ENCODE results near the gene NFIB. TPM values are rescaled to one million over a fixed set of nuclear protein-coding genes. Genes with fewer than 3 reads are reported as not detected.

NFIB gene
- total RNA-seq, 1 experiment from 2014 or later: 14.3 TPM

DNA sequence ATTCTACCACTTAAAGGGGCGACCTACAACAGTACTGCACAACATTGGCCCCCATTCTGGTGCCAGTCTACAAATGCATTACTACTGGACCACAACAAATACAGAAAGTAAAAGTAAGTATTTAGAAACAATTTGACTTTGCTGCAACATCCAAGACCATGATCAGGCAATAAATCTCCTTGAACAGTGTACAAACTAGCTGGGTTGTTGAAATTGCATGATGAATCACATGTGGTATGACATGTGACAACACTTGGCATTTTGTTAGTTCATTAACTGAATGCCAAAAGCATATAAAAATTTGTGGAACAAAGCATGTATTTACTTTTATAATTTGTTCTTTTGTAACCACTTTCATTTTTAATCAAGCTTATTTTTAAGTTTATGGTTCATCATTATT, 270.5 kb downstream of the NFIB start:
- no peak overlapping the region for H2AK5ac ChIP-seq (ENCODE audit: insufficient read length, low read length)
- no peaks in the 10 kb centered on the region for H3K79me1 ChIP-seq (ENCODE audit: insufficient read depth, low read depth, low read length, poor library complexity, severe bottlenecking)
- no peak overlapping the region for H3K23ac ChIP-seq (ENCODE audit: insufficient read length, low read depth, low read length)
- no peak overlapping the region for H3T11ph ChIP-seq (ENCODE audit: low read length)
- H3K9ac ChIP-seq (ENCODE audit: extremely low read depth, insufficient read length, low read length): no peak overlapping the region
- no peak overlapping the region for H2BK15ac ChIP-seq (ENCODE audit: low read depth, low read length)
- WGBS (ENCODE audit: extremely low coverage, insufficient read length, low lambda C conversion rate): no CpG with 5 or more reads among the region's 1 CpG
- H2BK20ac ChIP-seq (ENCODE audit: low read depth, low read length, poor library complexity, severe bottlenecking): no peak overlapping the region
- no peak overlapping the region for H3K27ac Mint-ChIP-seq
- H3K79me2 ChIP-seq (ENCODE audit: insufficient read depth, low read length): no peaks in the 10 kb centered on the region
- H3K14ac ChIP-seq (ENCODE audit: insufficient read depth, low read length): no peak overlapping the region
- no peak overlapping the region for H3K4me3 Mint-ChIP-seq
- H3K27me3 Mint-ChIP-seq (ENCODE audit: low read depth): no peaks in the 10 kb centered on the region
- no peaks in the 10 kb centered on the region for H4K20me1 ChIP-seq (ENCODE audit: control insufficient read depth, insufficient read depth, insufficient read length)
- H3K9me3 ChIP-seq (ENCODE audit: control insufficient read depth, low read depth, low read length): no peaks in the 10 kb centered on the region
- H3K23me2 ChIP-seq (ENCODE audit: insufficient read length, low read depth, low read length, poor library complexity, severe bottlenecking): no peaks in the 10 kb centered on the region
- H2AFZ ChIP-seq (ENCODE audit: low read length): no peak overlapping the region
- H3K36me3 Mint-ChIP-seq (ENCODE audit: insufficient read depth in 1 of 3, low read depth in 3 of 3): no peaks in the 10 kb centered on the region
- H2BK5ac ChIP-seq (ENCODE audit: insufficient read length, low read length): no peak overlapping the region
- H3K18ac ChIP-seq (ENCODE audit: insufficient read length, low read depth, low read length): no peak overlapping the region
- no peak overlapping the region for H4K8ac ChIP-seq (replicated peaks; ENCODE audit: insufficient read length, low read depth, low read length)
- DNase-seq: no peak
- no peaks in the 10 kb centered on the region for H3K4me1 ChIP-seq (ENCODE audit: insufficient read depth, low read length)
- no peak overlapping the region for H2BK12ac ChIP-seq (ENCODE audit: insufficient read length, low read depth, low read length)
- TF ChIP-seq, protein P1, sequence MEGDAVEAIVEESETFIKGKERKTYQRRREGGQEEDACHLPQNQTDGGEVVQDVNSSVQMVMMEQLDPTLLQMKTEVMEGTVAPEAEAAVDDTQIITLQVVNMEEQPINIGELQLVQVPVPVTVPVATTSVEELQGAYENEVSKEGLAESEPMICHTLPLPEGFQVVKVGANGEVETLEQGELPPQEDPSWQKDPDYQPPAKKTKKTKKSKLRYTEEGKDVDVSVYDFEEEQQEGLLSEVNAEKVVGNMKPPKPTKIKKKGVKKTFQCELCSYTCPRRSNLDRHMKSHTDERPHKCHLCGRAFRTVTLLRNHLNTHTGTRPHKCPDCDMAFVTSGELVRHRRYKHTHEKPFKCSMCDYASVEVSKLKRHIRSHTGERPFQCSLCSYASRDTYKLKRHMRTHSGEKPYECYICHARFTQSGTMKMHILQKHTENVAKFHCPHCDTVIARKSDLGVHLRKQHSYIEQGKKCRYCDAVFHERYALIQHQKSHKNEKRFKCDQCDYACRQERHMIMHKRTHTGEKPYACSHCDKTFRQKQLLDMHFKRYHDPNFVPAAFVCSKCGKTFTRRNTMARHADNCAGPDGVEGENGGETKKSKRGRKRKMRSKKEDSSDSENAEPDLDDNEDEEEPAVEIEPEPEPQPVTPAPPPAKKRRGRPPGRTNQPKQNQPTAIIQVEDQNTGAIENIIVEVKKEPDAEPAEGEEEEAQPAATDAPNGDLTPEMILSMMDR (conservative IDR thresholded peaks at IDR 0.05): no peak
- 0 out of 5 replicates have a peak, but pooled peaks cover 0 to 3% of the 10 kb centered on the region in 2 experiments for H3K9me3 Mint-ChIP-seq
- H3K4me2 ChIP-seq (ENCODE audit: insufficient read depth, insufficient read length, low read length): no peak overlapping the region
- H3K56ac ChIP-seq (ENCODE audit: insufficient read length, low read depth, low read length): no peak overlapping the region
- H2BK120ac ChIP-seq (ENCODE audit: low read depth, low read length, poor library complexity, severe bottlenecking): no peak overlapping the region
- no peak overlapping the region for H3K27ac ChIP-seq (ENCODE audit: insufficient read length, low read depth, low read length)
- no peak overlapping the region for H4K5ac ChIP-seq (ENCODE audit: insufficient read length, low read depth, low read length)
- H3K4ac ChIP-seq (ENCODE audit: low read depth, low read length): no peak overlapping the region
- no peak overlapping the region for H4K91ac ChIP-seq (ENCODE audit: insufficient read length, low read depth, low read length)
- no peaks in the 10 kb centered on the region for H3K4me1 Mint-ChIP-seq
- no peaks in the 10 kb centered on the region for H3K27me3 ChIP-seq (ENCODE audit: insufficient read depth, low read length)

Measured in H9 (cell line).